Measurements from ENCODE around the gene IRAK2. TPM values are rescaled to one million over a fixed set of nuclear protein-coding genes. Genes with fewer than 3 reads are reported as not detected.

Gene IRAK2
- total RNA-seq, 1 donor: 4.0 TPM

- DNase-seq (ENCODE audit: insufficient read length, low spot score, missing footprints): no peak
- no peak for TF ChIP-seq CTCF (IDR thresholded peaks at IDR 0.05; ENCODE audit: extremely low read depth, low read depth, low read length)
Measured at GRCh38 chr3:10289787-10290355, 125.2 kb downstream of the IRAK2 start.

GRCh38 chr3:10290481-10291176 lies 125.9 kb downstream of the IRAK2 start:
- Histone ChIP-seq H4K20me1 (ENCODE audit: insufficient read depth, low read length) (peaks cover 3% of the 10 kb centered on the region), H3K4me1 (ENCODE audit: insufficient read depth, low read length) (peaks cover 14% of the 10 kb centered on the region), H3K4me2 (ENCODE audit: insufficient read depth, low read length) (no peak overlapping the region), H3K36me3 (ENCODE audit: insufficient read depth, low read length) (peaks cover 13% of the 10 kb centered on the region), H3K9me3 (ENCODE audit: low read depth, low read length) (no peaks in the 10 kb centered on the region), H2AFZ (ENCODE audit: low read length) (no peak overlapping the region), H3K27me3 (ENCODE audit: insufficient read depth, low read length) (no peaks in the 10 kb centered on the region), H3K79me2 (ENCODE audit: insufficient read depth, low read length) (no peaks in the 10 kb centered on the region), H3K4me3 (ENCODE audit: insufficient read depth, low read length) (no peak overlapping the region), H3K27ac (ENCODE audit: low read depth, low read length) (no peak overlapping the region)
- TF ChIP-seq CTCF (IDR thresholded peaks at IDR 0.05; ENCODE audit: extremely low read depth, low read depth, low read length): no peak
- no peak for DNase-seq (ENCODE audit: insufficient read length, low spot score, missing footprints)

More at GRCh38 chr3:10289787-10290355, 125.2 kb downstream of the IRAK2 start:
- Histone ChIP-seq H4K20me1 (ENCODE audit: insufficient read depth, low read length) (peaks cover 3% of the 10 kb centered on the region), H3K9me3 (ENCODE audit: low read depth, low read length) (no peaks in the 10 kb centered on the region), H3K4me3 (ENCODE audit: insufficient read depth, low read length) (no peak overlapping the region), H3K27me3 (ENCODE audit: insufficient read depth, low read length) (no peaks in the 10 kb centered on the region), H3K36me3 (ENCODE audit: insufficient read depth, low read length) (peaks cover 13% of the 10 kb centered on the region), H3K79me2 (ENCODE audit: insufficient read depth, low read length) (no peaks in the 10 kb centered on the region), H2AFZ (ENCODE audit: low read length) (no peak overlapping the region), H3K27ac (ENCODE audit: low read depth, low read length) (no peak overlapping the region), H3K4me1 (ENCODE audit: insufficient read depth, low read length) (peaks cover 21% of the 10 kb centered on the region), H3K4me2 (ENCODE audit: insufficient read depth, low read length) (no peak overlapping the region)

- Histone ChIP-seq H3K36me3 (ENCODE audit: insufficient read depth, low read length) (peaks cover 16% of the 10 kb centered on the region), H3K27ac (ENCODE audit: low read depth, low read length) (no peak overlapping the region), H3K4me3 (ENCODE audit: insufficient read depth, low read length) (no peak overlapping the region), H3K27me3 (ENCODE audit: insufficient read depth, low read length) (no peaks in the 10 kb centered on the region), H3K4me2 (ENCODE audit: insufficient read depth, low read length) (no peak overlapping the region), H2AFZ (ENCODE audit: low read length) (no peak overlapping the region), H4K20me1 (ENCODE audit: insufficient read depth, low read length) (peaks cover 3% of the 10 kb centered on the region), H3K79me2 (ENCODE audit: insufficient read depth, low read length) (no peaks in the 10 kb centered on the region), H3K9me3 (ENCODE audit: low read depth, low read length) (no peaks in the 10 kb centered on the region), H3K4me1 (ENCODE audit: insufficient read depth, low read length) (peaks cover 10% of the 10 kb centered on the region)
- DNase-seq (ENCODE audit: insufficient read length, low spot score, missing footprints): no peak
- no peak for TF ChIP-seq CTCF (IDR thresholded peaks at IDR 0.05; ENCODE audit: extremely low read depth, low read depth, low read length)
Measured at GRCh38 chr3:10291641-10292040, 126.9 kb downstream of the IRAK2 start.

All from osteoblast (primary cell).